HepG2 (cell line): ENCODE data around the gene CHID1. TPM values are rescaled to one million over a fixed set of nuclear protein-coding genes. Genes with fewer than 3 reads are reported as not detected.

Experiments
- ATAC-seq: fragments of 200-7000 bp; cut with Tn5 transposase; 3 replicates; pipeline ENCODE4 v1.9.1; 2020; ENCODE audit warnings: mild to moderate bottlenecking, moderate library complexity
- BruUV-seq: library from RNA; stranded (reverse); fragments of 400-500 nt; replicated peaks from 2 replicates; lab custom pipeline; 2021; lab: Mats Ljungman, UMichigan
- CTCF ChIA-PET: fragments of 300-600 bp; formaldehyde crosslinking; extraction: SDS; loops from one replicate; lab custom pipeline; 2021; ENCODE audit warnings: low total read pairs, inconsistent platforms, low intra/inter-chr PET ratio; lab: Yijun Ruan, JAX
- POLR2A ChIA-PET: fragments of 350-600 bp; sonication (Branson Sonifier 250); formaldehyde crosslinking; loops from one replicate; lab custom pipeline; 2020; ENCODE audit warnings: antibody characterized with exemption, inconsistent platforms; lab: Yijun Ruan, JAX
- DNase-seq: peaks from one replicate; pipeline ENCODE4 v3.0.0-alpha.2; 2015; ENCODE audit warnings: low spot score
- FAIRE-seq: peaks from 3 replicates; lab custom pipeline; 2011; peaks lifted over from hg19 to GRCh38; lab: Jason Lieb, UNC
- H2AFZ ChIP-seq: one replicate; pipeline ENCODE4 v1.6.1; 2011; ENCODE audit warnings: low read length, inconsistent platforms
- H3K27ac ChIP-seq: fragments of 300-600 bp; 3 replicates; pipeline ENCODE4 v1.8.0; 2011; ENCODE audit warnings: mixed run types, mild to moderate bottlenecking, mixed read lengths, low read length, inconsistent platforms; ENCODE audit not compliant: insufficient read depth; ENCODE audit errors: extremely low read length
- H3K27me3 ChIP-seq, 2 experiments: fragments of 200-600 bp in 1 of 2; 2 replicates in 1 of 2; 3 replicates in 1 of 2; pipeline versions ENCODE4 v1.6.0 to v1.8.0; 2011; ENCODE audit warnings: low read length in 2 of 2, mild to moderate bottlenecking in 2 of 2, moderate library complexity in 2 of 2, inconsistent platforms in 1 of 2; ENCODE audit not compliant: insufficient read depth in 2 of 2, control insufficient read depth in 1 of 2
- H3K36me3 ChIP-seq, 2 experiments: fragments of 200-600 bp in 1 of 2; replicated peaks in 1 of 2; 2 replicates in 1 of 2; 3 replicates in 1 of 2; pipeline versions ENCODE4 v1.5.1 to v1.8.0; 2011; ENCODE audit warnings: low read length in 2 of 2, inconsistent platforms in 1 of 2; ENCODE audit not compliant: insufficient read depth in 2 of 2, control insufficient read depth in 1 of 2
- H3K4me1 ChIP-seq: 2 replicates; pipeline ENCODE4 v1.5.1; 2012; ENCODE audit warnings: low read length, inconsistent platforms; ENCODE audit not compliant: insufficient read depth
- H3K4me2 ChIP-seq: 2 replicates; pipeline ENCODE4 v1.6.0; 2011; ENCODE audit warnings: low read depth, low read length, inconsistent platforms
- H3K4me3 ChIP-seq, 3 experiments: fragments of 200-600 bp in 1 of 3; sonication (generic), shearing (Covaris generic) in 1 of 3; replicated peaks in 1 of 3; 2 replicates each; pipeline ENCODE4 v1.5.1; 2011 to 2016; ENCODE audit warnings: low read length in 3 of 3, inconsistent platforms in 2 of 3, low read depth in 2 of 3, mild to moderate bottlenecking in 2 of 3, control low read depth in 1 of 3, mixed read lengths in 1 of 3; ENCODE audit not compliant: insufficient read depth in 1 of 3
- H3K79me2 ChIP-seq: one replicate; pipeline ENCODE4 v1.6.1; 2011; ENCODE audit warnings: low read length, inconsistent platforms; ENCODE audit not compliant: insufficient read depth
- H3K9ac ChIP-seq: 2 replicates; pipeline ENCODE4 v1.6.0; 2011; ENCODE audit warnings: mild to moderate bottlenecking, low read depth, low read length, inconsistent platforms; ENCODE audit not compliant: insufficient read depth
- H3K9me3 ChIP-seq: 2 replicates; pipeline ENCODE4 v1.5.1; 2012; ENCODE audit warnings: mild to moderate bottlenecking, low read length
- H4K20me1 ChIP-seq: 2 replicates; pipeline ENCODE4 v1.6.0; 2011; ENCODE audit warnings: inconsistent platforms, mild to moderate bottlenecking, low read length, moderate library complexity; ENCODE audit not compliant: insufficient read depth
- AHDC1 ChIP-seq: sonication (generic); formaldehyde crosslinking; IDR thresholded peaks from 2 replicates; pipeline ENCODE4 v1.5.1; 2020; ENCODE audit warnings: mild to moderate bottlenecking, missing genetic modification reagents, borderline replicate concordance
- E2F2 ChIP-seq: sonication (generic); formaldehyde crosslinking; IDR thresholded peaks from 2 replicates; pipeline ENCODE4 v1.4.0; 2020; ENCODE audit warnings: missing genetic modification reagents, borderline replicate concordance
- GTF3A ChIP-seq: sonication (generic); formaldehyde crosslinking; conservative IDR thresholded peaks from 2 replicates; pipeline ENCODE4 v1.4.0; 2020; ENCODE audit warnings: mild to moderate bottlenecking, missing genetic modification reagents
- KLF6 ChIP-seq: IDR thresholded peaks from 2 replicates; pipeline ENCODE4 v1.8.0; 2016; ENCODE audit warnings: missing biosample characterization, missing genetic modification reagents
- MED8 ChIP-seq: sonication (generic); formaldehyde crosslinking; IDR thresholded peaks from 2 replicates; pipeline ENCODE4 v1.8.1; 2023; ENCODE audit warnings: mild to moderate bottlenecking, missing genetic modification reagents; ENCODE audit not compliant: insufficient replicate concordance
- NONO ChIP-seq, 2 experiments: fragments of 450-650 bp in 1 of 2; sonication (generic) in 1 of 2; formaldehyde crosslinking in 1 of 2; IDR thresholded peaks in 1 of 2; conservative IDR thresholded peaks in 1 of 2; 2 replicates each; pipeline versions ENCODE4 v1.6.1 to v1.8.0; 2017 to 2022; ENCODE audit warnings: mild to moderate bottlenecking in 1 of 2, missing genetic modification reagents in 1 of 2, moderate library complexity in 1 of 2
- ZBTB33 ChIP-seq: sonication (generic); formaldehyde crosslinking; IDR thresholded peaks from 2 replicates; pipeline ENCODE4 v1.4.0; 2020; ENCODE audit warnings: missing genetic modification reagents
- ZNF576 ChIP-seq: sonication (generic); formaldehyde crosslinking; IDR thresholded peaks from 2 replicates; pipeline ENCODE4 v1.4.0; 2020; ENCODE audit warnings: mild to moderate bottlenecking, missing genetic modification reagents
- ZNF710 ChIP-seq: sonication (generic); formaldehyde crosslinking; IDR thresholded peaks from 2 replicates; pipeline ENCODE4 v1.5.0; 2020; ENCODE audit warnings: mild to moderate bottlenecking, missing genetic modification reagents, borderline replicate concordance
- ZNF724P ChIP-seq: sonication (generic); formaldehyde crosslinking; IDR thresholded peaks from 2 replicates; pipeline ENCODE4 v1.8.0; 2022; ENCODE audit warnings: missing genetic modification reagents, borderline replicate concordance
- ZNF839 ChIP-seq: sonication (generic); formaldehyde crosslinking; IDR thresholded peaks from 2 replicates; pipeline ENCODE4 v1.4.0; 2020; ENCODE audit warnings: missing genetic modification reagents, mild to moderate bottlenecking, borderline replicate concordance
- WGBS: methylation state at CpG from one replicate; pipeline ENCODE4 v1.1.6; 2017; ENCODE audit warnings: low lambda C conversion rate; 5-methylcytosine and 5-hydroxymethylcytosine counted together
- in situ Hi-C: cut with HindIII; loops from 2 replicates; pipeline ENCODE4 v1.10.0; 2017; ENCODE audit warnings: low pct_unique_long_range_greater_than_20kb; ENCODE audit not compliant: extremely low pct_ligation_motif_present
- intact Hi-C: fragments of 100-400 bp; cut with micrococcal nuclease; formaldehyde crosslinking; loops from one replicate; pipeline ENCODE4 v1.10.0; 2022; ENCODE audit not compliant: unreplicated experiment
- polyA plus RNA-seq, 8 experiments: library from polyadenylated mRNA; depleted of rRNA in 3 of 8; stranded (reverse) in 7 of 8; unstranded in 1 of 8; fragments of >200 nt; fragmentation: Illumina TruSeq in 4 of 8; extraction: Trizol in 4 of 8; gene quantifications; 2 replicates each; pipeline versions ENCODE4 v1.2.1 to v1.2.3, GENCODE V29; 2011 to 2016; ENCODE audit warnings: low read depth in 4 of 8, missing spikeins in 1 of 8, mixed read lengths in 1 of 8; ENCODE audit not compliant: insufficient read depth in 1 of 8
- total RNA-seq, 5 experiments: library from RNA; depleted of rRNA; stranded (reverse); fragments of >200 nt; fragmentation: Illumina TruSeq; extraction: Trizol; gene quantifications; 2 replicates each; pipeline ENCODE4 v1.2.3, GENCODE V29; 2016; ENCODE audit warnings: low read depth in 1 of 5

The CHID1 gene
- total and polyA plus RNA-seq, 2 of the 13 experiments (the other 11 are each of a cell fraction or from before 2014, with no cell fraction given), result 65.1 to 93.6 TPM

- Histone ChIP-seq H3K9me3 (no peaks in the 10 kb centered on the region), H3K27ac (no peak overlapping the region), H3K79me2 (peaks cover 11% of the 10 kb centered on the region), H4K20me1 (peaks cover 6% of the 10 kb centered on the region; the same call in 1 of the 2 replicates), H2AFZ (no peak overlapping the region), H3K27me3 (no peaks in the 10 kb centered on the region), H3K4me3 (peak overlapping the region in 2 of 3 experiments; percentile 23 to 75; a peak in 3 of 6 replicates), H3K36me3 (peaks cover 0 to 4% of the 10 kb centered on the region in 2 experiments; a peak in 1 of 5 replicates), H3K4me1 (peaks cover 83% of the 10 kb centered on the region), H3K4me2 (peak overlapping the region; percentile 78), H3K9ac (no peak overlapping the region)
- in situ Hi-C loops, result no loop called here
- intact Hi-C loops, result no loop called here
- ATAC-seq (no peak), DNase-seq (no peak), FAIRE-seq (no peak)
- ChIA-PET CTCF (no interaction called here), POLR2A (interaction anchor here (2.4 to 16.1 kb wide), 3 partner anchors 11 to 21 kb away, joined by 18 to 264 read pairs (median 141); partner anchors contain the start of genes PNPLA2, POLR2L, RPLP2 and TSPAN4)
- 65% methylated on average over 18 of the region's 39 CpGs for WGBS
- no TSS peak for BruUV-seq
- TF ChIP-seq KLF6, result no peak
- TF ChIP-seq ZNF576 (CRISPR knock-in tag), result peak; percentile 28; the same call in 1 of the 2 replicates
- no peak for TF ChIP-seq GTF3A (CRISPR knock-in tag)
- TF ChIP-seq ZNF839, result no peak
- TF ChIP-seq MED8 (CRISPR knock-in tag), result peak; percentile 34
- TF ChIP-seq ZNF724P, result no peak
- no peak for TF ChIP-seq E2F2 (CRISPR knock-in tag)
- TF ChIP-seq ZNF710 (CRISPR knock-in tag), result 0 out of 2 replicates have a peak, but pooled peaks have one; percentile 34
- TF ChIP-seq AHDC1 (CRISPR knock-in tag), result no peak
- no peak for TF ChIP-seq NONO (IDR thresholded peaks at IDR 0.05)
- no peak for TF ChIP-seq NONO (CRISPR knock-in tag; conservative IDR thresholded peaks at IDR 0.05)
- TF ChIP-seq ZBTB33 (CRISPR knock-in tag), result peak; percentile 90
Observed at GRCh38 chr11:829847-830294, 80.7 kb downstream of the CHID1 start.
